RPMI8226 (cell line): ENCODE measurements around the gene INCA1.
A peak's percentile ranks its signal among the peaks of the same experiment; 100 is the strongest.
"Not testable (repeated sequence)": the region's sequence is repeated elsewhere in the genome, so short reads cannot be mapped to it uniquely, and the experiment has no call there.

Experiments
- DNase-seq: peaks from one replicate; pipeline ENCODE4 v3.0.0-alpha.2; 2015

INCA1 gene, protein sequence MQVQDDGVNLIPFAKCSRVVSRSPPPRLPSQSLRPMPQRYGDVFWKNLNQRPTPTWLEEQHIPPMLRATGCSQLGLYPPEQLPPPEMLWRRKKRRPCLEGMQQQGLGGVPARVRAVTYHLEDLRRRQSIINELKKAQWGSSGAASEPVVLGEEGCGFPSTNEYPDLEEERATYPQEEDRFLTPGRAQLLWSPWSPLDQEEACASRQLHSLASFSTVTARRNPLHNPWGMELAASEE

DNA sequence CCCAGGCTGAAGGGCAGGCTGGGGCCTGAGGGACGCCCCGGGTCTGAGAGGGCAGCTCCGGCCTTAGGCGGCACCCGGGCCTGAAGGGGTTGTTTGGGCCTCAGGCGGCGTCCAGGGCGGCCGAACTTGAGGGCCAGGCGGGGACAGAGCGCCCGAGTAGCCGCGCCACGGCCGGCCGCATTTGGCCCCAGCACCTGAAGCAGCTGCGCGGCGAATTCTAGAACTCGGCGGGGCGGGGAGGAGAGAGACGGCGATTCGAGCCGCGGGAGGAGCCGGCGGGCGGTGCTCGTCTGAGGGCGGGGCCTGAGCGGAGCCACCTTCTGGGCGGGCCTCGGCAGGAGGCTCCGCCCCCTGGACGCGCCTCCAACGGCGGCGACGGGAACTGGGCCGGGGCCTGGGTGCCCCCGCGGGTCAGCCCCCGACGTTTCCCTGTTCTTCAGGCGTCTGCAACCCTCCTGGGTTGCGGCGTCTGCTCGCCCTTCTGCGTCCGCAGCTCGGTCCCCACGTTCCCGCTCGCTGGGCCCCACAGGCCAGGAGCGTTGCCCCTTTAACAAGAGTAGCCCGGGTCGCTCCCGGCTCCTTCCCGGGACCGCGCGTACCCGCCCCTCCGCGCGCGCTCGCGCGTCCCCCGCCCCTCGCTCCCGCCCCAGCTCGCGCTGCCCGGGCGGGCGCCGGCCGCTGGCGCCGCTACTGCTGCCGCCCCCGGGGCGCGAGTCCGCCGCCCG lies at the start of gene INCA1, which contains the start of gene KIF1C:
Gene INCA1 (minus strand): TSS at position 221 of the 725 bp plus-strand sequence. CDS start 3,085 bp downstream, outside the sequence.
Gene KIF1C (plus strand): TSS at position 649 of the 725 bp plus-strand sequence. CDS start 2,297 bp downstream, outside the sequence.
- peak; percentile 92 for DNase-seq

DNA sequence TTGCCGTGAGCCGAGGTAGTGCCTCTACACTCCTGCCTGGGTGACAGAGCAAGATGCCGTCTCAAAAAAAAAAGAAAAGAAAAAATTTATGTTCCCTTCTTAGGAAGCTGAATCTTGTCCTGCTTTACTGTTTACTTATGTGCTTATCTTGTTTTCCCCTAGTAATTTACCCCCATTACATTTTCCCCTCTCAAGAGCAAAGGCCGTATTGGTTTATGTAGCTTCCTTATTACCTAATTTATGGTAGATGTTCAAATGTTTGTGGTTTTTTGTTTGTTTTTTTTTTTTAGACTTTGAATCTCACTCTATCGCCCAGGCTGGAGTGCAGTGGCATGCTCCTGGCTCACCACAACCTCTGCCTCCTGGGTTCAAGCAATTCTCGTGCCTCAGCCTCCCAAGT lies 48.2 kb upstream of the INCA1 start:
- no peak for DNase-seq

DNA sequence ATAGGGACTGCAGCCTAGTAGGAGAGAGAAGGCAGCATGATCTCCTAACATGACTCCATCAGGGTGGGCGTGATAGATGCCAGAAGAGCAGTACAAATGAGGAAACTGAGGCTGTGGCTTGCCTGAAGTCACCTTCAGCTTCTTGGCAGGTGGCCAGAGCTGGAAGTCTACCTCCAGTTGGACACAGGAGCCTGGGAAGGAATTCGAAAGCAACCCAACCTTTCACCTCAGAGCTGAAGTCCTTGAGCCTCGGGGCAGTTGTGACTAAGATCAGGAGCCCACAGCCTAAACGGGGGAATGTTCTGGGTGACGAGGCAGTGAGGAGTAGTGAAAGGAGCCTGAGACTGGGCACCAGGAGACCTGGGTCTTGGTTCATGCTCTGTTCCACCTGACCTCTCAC lies 47.3 kb upstream of the INCA1 start:
- no peak for DNase-seq

GRCh38 chr17:5043524-5043923 lies 46.2 kb upstream of the INCA1 start:
- DNase-seq, result no peak

- DNase-seq, result no peak
Observed at GRCh38 chr17:5042157-5043022, 45.1 kb upstream of the INCA1 start.

- no peak for DNase-seq
Observed at GRCh38 chr17:5035315-5035714, 38.0 kb upstream of the INCA1 start, which contains the start of gene SLC52A1. SLC52A1 (minus strand) TSS chr17:5035426; CDS start chr17:5034606, 820 bp downstream.

GRCh38 chr17:5034651-5035050 lies 37.3 kb upstream of the INCA1 start:
- no peak for DNase-seq

DNA sequence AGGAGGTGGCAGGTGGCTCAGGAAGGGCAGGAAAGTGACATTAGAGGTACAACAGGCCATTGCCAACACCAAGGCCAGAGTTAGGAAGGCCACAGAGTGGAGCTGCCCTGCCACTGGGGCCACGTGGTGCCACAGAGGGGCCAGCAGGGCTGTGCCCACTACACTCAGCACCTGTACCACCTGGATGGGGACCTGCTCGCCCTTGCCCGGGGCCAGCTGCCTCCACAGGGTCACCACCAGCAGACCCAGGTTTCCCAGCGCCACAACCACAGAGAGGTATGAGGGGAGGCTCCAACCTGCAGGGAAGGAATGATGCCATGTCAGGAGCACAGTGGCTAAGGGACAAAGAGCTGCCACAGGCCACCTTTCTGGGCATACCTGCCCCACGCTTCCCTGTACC lies 36.7 kb upstream of the INCA1 start:
- no peak for DNase-seq

- no peak for DNase-seq
Observed at GRCh38 chr17:5033352-5034015, 36.2 kb upstream of the INCA1 start.

DNA sequence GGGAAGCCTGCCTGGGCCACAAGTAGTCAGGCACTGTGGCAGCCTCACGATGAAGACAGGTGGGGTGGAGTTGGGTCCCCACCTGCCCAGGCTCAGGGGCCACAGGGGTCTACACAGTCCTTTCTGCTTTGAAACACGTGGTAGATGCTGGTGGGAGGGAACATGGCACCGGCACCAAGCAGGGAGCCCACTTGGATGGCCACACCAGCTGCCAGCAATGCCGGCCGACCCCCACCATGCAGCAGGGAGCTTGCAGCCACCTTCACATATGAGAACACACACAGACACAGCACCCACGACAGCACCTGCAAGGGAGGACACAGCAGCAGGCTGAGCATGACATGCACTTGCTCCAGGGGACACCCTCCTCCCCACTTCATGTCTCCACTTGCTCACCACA lies 35.5 kb upstream of the INCA1 start:
- no peak for DNase-seq

DNA sequence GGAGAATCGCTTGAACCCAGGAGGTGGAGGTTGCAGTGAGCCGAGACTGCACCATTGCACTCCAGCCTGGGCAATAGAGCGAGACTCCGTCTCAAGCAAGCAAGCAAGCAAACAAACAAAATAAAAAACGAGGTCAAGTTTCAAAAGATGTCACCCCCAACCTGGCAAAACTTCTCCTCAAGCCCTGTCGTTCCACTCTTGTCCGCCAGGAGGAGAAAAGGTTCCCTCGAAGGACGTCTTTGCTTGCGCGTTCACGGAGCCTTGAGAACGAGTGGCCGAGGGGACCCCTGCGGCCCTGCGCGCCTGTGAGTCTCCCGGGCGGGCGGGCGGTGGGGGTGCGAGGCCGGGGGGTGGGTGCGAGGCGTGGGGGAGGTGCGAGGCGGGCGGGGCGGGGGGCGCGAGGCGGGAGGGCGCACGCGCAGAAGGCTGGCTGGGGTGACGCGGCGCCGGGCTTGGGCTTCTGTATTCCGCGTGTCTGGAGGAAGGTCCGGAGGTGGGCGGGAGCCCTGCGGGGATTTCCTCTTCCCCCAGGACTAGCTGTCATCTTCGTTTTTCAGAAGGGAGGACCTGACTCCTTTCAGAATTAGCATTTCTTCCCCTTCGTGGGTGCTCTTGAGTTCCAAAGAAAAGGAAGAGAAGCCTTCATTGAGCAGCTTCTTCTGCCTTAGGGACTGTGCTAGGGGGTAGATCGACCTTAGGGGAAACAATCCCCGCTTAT lies 34.2 kb upstream of the INCA1 start:
- peak; percentile 79 for DNase-seq

DNA sequence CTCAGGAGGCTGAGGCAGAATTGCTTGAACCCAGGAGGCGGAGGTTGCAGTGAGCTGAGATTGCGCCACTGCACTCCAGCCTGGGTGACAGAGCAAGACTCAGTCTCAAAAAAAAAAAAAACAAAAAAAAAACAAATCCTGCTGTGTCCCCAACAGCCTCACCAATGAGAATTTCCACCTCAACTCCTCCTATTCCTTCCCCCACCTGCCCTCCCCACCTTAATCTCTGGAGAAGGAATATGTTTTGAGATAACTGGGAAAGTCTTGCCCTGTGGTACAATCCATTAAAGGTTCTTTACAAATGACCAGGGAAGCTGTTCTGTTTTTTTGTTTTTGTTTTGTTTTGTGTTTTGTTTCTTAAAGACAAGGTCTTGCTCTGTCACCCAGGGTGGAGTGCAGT lies 32.8 kb upstream of the INCA1 start:
- not testable (repeated sequence) for DNase-seq

DNA sequence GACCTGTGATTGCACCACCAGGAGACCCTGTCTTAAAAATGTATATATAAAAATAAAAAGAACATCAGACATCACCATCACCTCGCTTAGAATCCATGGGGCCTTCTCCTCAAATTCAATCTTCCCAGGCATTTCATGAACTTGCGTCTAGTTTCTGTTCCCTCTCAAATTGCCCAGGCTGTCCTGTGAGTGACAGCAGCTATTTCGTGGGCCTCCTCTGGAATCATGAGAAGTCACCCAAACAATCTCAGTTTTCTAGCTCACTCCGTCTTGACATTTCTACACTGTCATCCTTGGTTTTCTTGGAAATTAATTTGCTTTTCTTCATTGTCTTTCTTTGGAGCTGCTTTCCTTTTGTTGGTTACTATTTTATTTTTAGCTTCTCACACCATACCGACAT lies 30.6 kb upstream of the INCA1 start:
- DNase-seq, result no peak

- DNase-seq, result no peak
Observed at GRCh38 chr17:5027299-5027698, 30.0 kb upstream of the INCA1 start.

GRCh38 chr17:5024604-5025003 lies 27.3 kb upstream of the INCA1 start:
- DNase-seq, result no peak

DNA sequence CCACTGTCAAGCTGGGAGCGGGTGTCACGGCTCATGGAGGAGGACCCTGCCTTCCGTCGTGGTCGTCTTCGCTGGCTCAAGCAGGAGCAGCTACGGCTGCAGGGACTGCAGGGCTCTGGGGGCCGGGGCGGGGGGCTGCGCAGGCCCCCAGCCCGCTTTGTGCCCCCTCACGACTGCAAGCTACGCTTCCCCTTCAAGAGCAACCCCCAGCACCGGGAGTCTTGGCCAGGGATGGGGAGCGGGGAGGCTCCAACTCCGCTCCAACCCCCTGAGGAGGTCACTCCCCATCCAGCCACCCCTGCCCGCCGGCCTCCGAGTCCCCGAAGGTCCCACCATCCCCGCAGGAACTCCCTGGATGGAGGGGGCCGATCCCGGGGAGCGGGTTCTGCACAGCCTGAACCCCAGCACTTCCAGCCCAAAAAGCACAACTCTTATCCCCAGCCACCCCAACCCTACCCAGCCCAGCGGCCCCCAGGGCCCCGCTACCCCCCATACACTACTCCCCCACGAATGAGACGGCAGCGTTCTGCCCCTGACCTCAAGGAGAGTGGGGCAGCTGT lies 26.3 kb upstream of the INCA1 start:
- DNase-seq, result no peak

DNA sequence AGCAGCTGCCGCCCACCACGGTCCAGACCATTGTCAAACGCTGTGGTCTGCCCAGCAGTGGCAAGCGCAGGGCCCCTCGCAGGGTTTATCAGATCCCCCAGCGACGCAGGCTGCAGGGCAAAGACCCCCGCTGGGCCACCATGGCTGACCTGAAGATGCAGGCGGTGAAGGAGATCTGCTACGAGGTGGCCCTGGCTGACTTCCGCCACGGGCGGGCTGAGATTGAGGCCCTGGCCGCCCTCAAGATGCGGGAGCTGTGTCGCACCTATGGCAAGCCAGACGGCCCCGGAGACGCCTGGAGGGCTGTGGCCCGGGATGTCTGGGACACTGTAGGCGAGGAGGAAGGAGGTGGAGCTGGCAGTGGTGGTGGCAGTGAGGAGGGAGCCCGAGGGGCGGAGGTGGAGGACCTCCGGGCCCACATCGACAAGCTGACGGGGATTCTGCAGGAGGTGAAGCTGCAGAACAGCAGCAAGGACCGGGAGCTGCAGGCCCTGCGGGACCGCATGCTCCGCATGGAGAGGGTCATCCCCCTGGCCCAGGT lies 24.9 kb upstream of the INCA1 start:
- DNase-seq, result no peak

- no peak for DNase-seq
Observed at GRCh38 chr17:5020502-5021023, 23.2 kb upstream of the INCA1 start.

DNA sequence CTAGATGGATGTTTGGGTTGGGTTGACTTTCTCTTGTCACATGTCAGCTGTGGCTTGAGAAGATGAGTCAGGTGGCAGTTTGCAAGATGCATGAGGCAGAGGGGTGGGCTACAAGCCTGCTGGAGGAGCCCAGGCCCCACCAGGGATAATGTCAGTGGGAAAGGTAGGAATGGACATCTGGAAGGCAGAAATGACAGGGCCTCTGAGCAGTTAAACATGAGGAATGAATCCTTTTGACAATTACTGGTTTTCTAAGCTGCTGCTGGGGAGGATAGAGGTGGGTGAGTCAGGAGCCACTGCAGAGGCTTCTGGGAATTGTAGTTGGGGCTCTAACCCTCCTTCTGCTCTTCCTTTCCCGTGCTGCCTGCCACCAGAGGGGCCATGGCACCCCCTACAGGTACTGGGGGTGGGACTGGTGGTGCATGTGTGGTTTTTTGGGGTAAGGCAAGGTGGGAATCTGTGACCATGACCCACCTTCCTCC lies 22.2 kb upstream of the INCA1 start:
- no peak for DNase-seq

GRCh38 chr17:5014357-5014756 lies 17.0 kb upstream of the INCA1 start:
- no peak for DNase-seq

- no peak for DNase-seq
Observed at GRCh38 chr17:5011928-5012327, 14.6 kb upstream of the INCA1 start.
